ENCODE results near the gene ACTR1B. TPM values are rescaled to one million over a fixed set of nuclear protein-coding genes. Genes with fewer than 3 reads are reported as not detected.

ACTR1B gene
- total and polyA plus RNA-seq, 2 donors (not counting 3 experiments of a cell fraction or from before 2014, with no cell fraction given), result 49.8 to 60.9 TPM

DNA sequence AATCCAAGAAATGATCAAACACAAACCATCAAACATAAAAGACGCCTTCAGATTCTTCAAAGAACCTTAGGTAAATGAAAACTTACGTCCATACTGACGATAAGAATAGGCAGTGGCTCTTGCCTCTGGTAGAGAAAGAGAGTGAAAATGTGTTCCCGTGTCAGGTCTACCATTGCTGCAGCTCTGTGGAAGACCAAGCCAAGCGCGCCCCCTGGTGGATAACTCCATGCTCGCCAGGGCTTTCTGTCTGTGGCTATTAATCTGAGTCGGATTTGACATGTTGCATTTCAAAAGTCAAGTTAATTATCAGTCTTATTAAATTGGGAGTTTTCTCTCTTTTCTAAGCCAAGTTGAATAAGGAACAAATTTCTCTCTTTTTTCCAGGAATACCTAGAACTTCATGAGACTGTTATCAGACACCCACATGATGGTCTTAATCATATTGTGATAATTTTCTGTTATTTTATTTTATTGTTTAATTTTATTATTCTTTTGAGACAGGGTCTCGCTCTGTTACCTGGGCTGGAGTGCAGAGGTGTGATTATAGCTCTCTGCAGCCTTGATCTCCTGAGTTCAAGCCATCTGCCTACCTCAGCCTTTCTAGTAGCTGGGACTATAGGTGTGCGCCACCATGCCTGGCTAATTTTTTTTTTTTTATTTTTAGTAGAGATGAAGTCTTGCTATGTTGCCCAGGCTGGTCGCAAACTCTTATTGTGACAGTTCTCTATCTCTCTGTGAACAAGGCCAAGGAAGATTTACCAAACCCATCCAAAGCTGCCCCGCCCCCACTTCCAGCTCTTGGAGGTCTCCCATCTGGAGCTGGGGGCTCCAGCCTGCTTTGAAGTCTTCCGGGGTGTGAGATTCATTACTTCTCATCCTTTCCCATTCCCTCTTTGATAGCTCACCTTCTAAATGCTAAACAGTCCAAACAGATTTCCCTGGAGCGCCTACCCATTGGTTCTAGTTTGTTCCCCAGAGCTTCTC is 33.7 kb upstream of the ACTR1B start:
- no peak overlapping the region for H2AFZ ChIP-seq (ENCODE audit: low read depth, low read length)
- POLR2A ChIA-PET, result interaction anchor here (1.1 to 1.4 kb wide), 2 partner anchors 33 to 52 kb away, joined by 3 to 5 read pairs; partner anchors contain the start of genes ACTR1B and COX5B
- FAIRE-seq (peak; percentile 90), DNase-seq (ENCODE audit: low read depth, low spot score) (peak; percentile 85)
- H3K36me3 ChIP-seq (ENCODE audit: control insufficient read depth in 2 of 2, extremely low read depth in 1 of 2, insufficient read depth in 2 of 2, low read length in 2 of 2), result no peaks in the 10 kb centered on the region
- H3K27ac ChIP-seq (ENCODE audit: insufficient read depth, low read depth, low read length), result no peak overlapping the region
- no peak overlapping the region for H3K9ac ChIP-seq (replicated peaks; ENCODE audit: extremely low read depth, insufficient read depth, low read length)
- H3K79me2 ChIP-seq (ENCODE audit: control insufficient read depth, insufficient read depth, low read length), result no peaks in the 10 kb centered on the region
- peaks cover 2 to 3% of the 10 kb centered on the region in 2 experiments for H3K27me3 ChIP-seq (ENCODE audit: control insufficient read depth in 2 of 2, insufficient read depth in 2 of 2, low read length in 2 of 2)
- H3K4me3 ChIP-seq (replicated peaks in 1 of 3; ENCODE audit: insufficient read depth in 1 of 3, low read depth in 1 of 3, low read length in 3 of 3), result no peak overlapping the region
- intact Hi-C loops (cut with micrococcal nuclease), result loop anchor here (1.0 to 10.0 kb wide), 2 partner anchors 53 to 107 kb away; partner anchors contain the start of gene COX5B
- no peaks in the 10 kb centered on the region for H3K9me3 ChIP-seq (replicated peaks; ENCODE audit: control insufficient read depth, insufficient read depth, low read length)
- no peaks in the 10 kb centered on the region for H4K20me1 ChIP-seq (replicated peaks; ENCODE audit: control insufficient read depth, extremely low read depth, insufficient read depth, low read length)
- TF ChIP-seq, protein P1, sequence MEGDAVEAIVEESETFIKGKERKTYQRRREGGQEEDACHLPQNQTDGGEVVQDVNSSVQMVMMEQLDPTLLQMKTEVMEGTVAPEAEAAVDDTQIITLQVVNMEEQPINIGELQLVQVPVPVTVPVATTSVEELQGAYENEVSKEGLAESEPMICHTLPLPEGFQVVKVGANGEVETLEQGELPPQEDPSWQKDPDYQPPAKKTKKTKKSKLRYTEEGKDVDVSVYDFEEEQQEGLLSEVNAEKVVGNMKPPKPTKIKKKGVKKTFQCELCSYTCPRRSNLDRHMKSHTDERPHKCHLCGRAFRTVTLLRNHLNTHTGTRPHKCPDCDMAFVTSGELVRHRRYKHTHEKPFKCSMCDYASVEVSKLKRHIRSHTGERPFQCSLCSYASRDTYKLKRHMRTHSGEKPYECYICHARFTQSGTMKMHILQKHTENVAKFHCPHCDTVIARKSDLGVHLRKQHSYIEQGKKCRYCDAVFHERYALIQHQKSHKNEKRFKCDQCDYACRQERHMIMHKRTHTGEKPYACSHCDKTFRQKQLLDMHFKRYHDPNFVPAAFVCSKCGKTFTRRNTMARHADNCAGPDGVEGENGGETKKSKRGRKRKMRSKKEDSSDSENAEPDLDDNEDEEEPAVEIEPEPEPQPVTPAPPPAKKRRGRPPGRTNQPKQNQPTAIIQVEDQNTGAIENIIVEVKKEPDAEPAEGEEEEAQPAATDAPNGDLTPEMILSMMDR (IDR thresholded peaks at IDR 0.05; ENCODE audit: extremely low read depth in 1 of 2, insufficient read depth in 1 of 2, low read depth in 1 of 2, low read length in 2 of 2), result peak; percentile 83 to 86
- no peak for TF ChIP-seq POLR2AphosphoS5 (IDR thresholded peaks at IDR 0.05; ENCODE audit: insufficient read depth, low read depth, low read length)
- dilution Hi-C loops (cut with MboI; ENCODE audit: extremely low pct_ligation_motif_present, low sequenced_read_pairs), result no loop called here
- BruUV-seq (replicated peaks), result no TSS peak
- H3K4me2 ChIP-seq (ENCODE audit: insufficient read depth, low read length), result no peak overlapping the region
- no peaks in the 10 kb centered on the region for H3K4me1 ChIP-seq (ENCODE audit: control insufficient read depth, extremely low read depth, insufficient read depth, low read length)
- CTCF ChIA-PET, result interaction anchor here (0.6 to 6.0 kb wide), 19 partner anchors 9 to 1634 kb away, joined by 3 to 226 read pairs (median 6); partner anchors contain the start of genes ACTR1B, ANKRD36B, COX5B and ZAP70
- no peaks in the 10 kb centered on the region for H3K9me1 ChIP-seq (replicated peaks; ENCODE audit: control insufficient read depth, extremely low read depth, insufficient read depth, low read length)
